ENCODE results near the gene SFXN3. TPM values are rescaled to one million over a fixed set of nuclear protein-coding genes. Genes with fewer than 3 reads are reported as not detected.

SFXN3 gene
- polyA plus RNA-seq, 3 donors = 21.3 to 152 (median 24.2) TPM

GRCh38 chr10:100989088-100989487 lies 41.9 kb upstream of the SFXN3 start:
- Mint-ChIP-seq H3K4me3 (no peak overlapping the region), H3K9me3 (peaks cover 0 to 6% (median 4%) of the 10 kb centered on the region in 7 donors), H3K27ac (peak overlapping the region in 1 of 7 donors; percentile 44), H3K27me3 (ENCODE audit: low read depth in 3 of 3) (peaks cover 0 to 2% (median 2%) of the 10 kb centered on the region in 3 donors), H3K4me1 (peaks cover 25% of the 10 kb centered on the region), H3K36me3 (peaks cover 41% of the 10 kb centered on the region in 2 donors)
- Histone ChIP-seq H3K36me3 (replicated peaks in 1 of 2; ENCODE audit: control insufficient read depth in 1 of 2, insufficient read depth in 2 of 2, low read length in 2 of 2) (peaks cover 18 to 47% of the 10 kb centered on the region in 2 donors), H4K20me1 (ENCODE audit: insufficient read depth, low read length) (no peaks in the 10 kb centered on the region), H3K9me3 (replicated peaks in 1 of 2; ENCODE audit: control insufficient read depth in 1 of 2, insufficient read depth in 1 of 2, low read length in 2 of 2) (no peaks in the 10 kb centered on the region), H2AFZ (ENCODE audit: insufficient read depth, low read depth, low read length, poor library complexity, severe bottlenecking) (no peak overlapping the region), H3K4me3 (replicated peaks in 1 of 3; ENCODE audit: low read depth in 2 of 3, low read length in 3 of 3) (no peak overlapping the region), H3K4me1 (ENCODE audit: control insufficient read depth in 1 of 2, insufficient read depth in 2 of 2, low read length in 2 of 2) (peaks cover 16 to 24% of the 10 kb centered on the region in 2 donors), H3K4me2 (replicated peaks; ENCODE audit: extremely low read depth, low read length, poor library complexity, severe bottlenecking) (no peak overlapping the region), H3K79me2 (ENCODE audit: insufficient read depth, low read length) (peaks cover 32% of the 10 kb centered on the region), H3K9ac (ENCODE audit: insufficient read depth, low read length, poor library complexity, severe bottlenecking) (no peak overlapping the region), H3K27ac (ENCODE audit: low read depth in 1 of 2, low read length in 2 of 2) (no peak overlapping the region), H3K27me3 (ENCODE audit: control insufficient read depth in 2 of 2, insufficient read depth in 2 of 2, low read length in 2 of 2) (no peaks in the 10 kb centered on the region)
- no peak for TF ChIP-seq CTCF (IDR thresholded peaks at IDR 0.05)
- DNase-seq = no peak
- 97% methylated on average over 14 of the region's 21 CpGs for WGBS (ENCODE audit: insufficient coverage)
- intact Hi-C loops (cut with micrococcal nuclease) = loop anchor here (5.0 to 10.0 kb wide), 2 partner anchors 74 to 77 kb away; partner anchors contain the start of gene SLF2 (in 2 of the 2)

- H3K9me3 Mint-ChIP-seq = no peaks in the 10 kb centered on the region
- H3K27me3 ChIP-seq (ENCODE audit: control insufficient read depth in 2 of 2, insufficient read depth in 2 of 2, low read length in 2 of 2) = no peaks in the 10 kb centered on the region
- intact Hi-C loops (cut with micrococcal nuclease) = no loop called here
- no peak overlapping the region for H3K4me3 Mint-ChIP-seq
- H3K79me2 ChIP-seq (ENCODE audit: insufficient read depth, low read length) = peaks cover 6% of the 10 kb centered on the region
- no peak for DNase-seq
- H3K4me1 Mint-ChIP-seq = peaks cover 24% of the 10 kb centered on the region
- WGBS (ENCODE audit: insufficient coverage) = 80% methylated on average over 10 of the region's 10 CpGs
- no peak overlapping the region for H3K4me2 ChIP-seq (replicated peaks; ENCODE audit: extremely low read depth, low read length, poor library complexity, severe bottlenecking)
- peaks cover 0 to 3% (median 2%) of the 10 kb centered on the region in 3 donors for H3K27me3 Mint-ChIP-seq (ENCODE audit: low read depth in 3 of 3)
- no peak overlapping the region for H3K9ac ChIP-seq (ENCODE audit: insufficient read depth, low read length, poor library complexity, severe bottlenecking)
- peak overlapping the region in 2 of 7 donors; percentile 61 to 75 for H3K27ac Mint-ChIP-seq
- no peak overlapping the region for H3K27ac ChIP-seq (ENCODE audit: low read depth in 1 of 2, low read length in 2 of 2)
- peak; percentile 45 for TF ChIP-seq CTCF (IDR thresholded peaks at IDR 0.05)
- peaks cover 16 to 33% of the 10 kb centered on the region in 2 donors for H3K36me3 ChIP-seq (replicated peaks in 1 of 2; ENCODE audit: control insufficient read depth in 1 of 2, insufficient read depth in 2 of 2, low read length in 2 of 2)
- no peaks in the 10 kb centered on the region for H4K20me1 ChIP-seq (ENCODE audit: insufficient read depth, low read length)
- H3K9me3 ChIP-seq (replicated peaks in 1 of 2; ENCODE audit: control insufficient read depth in 1 of 2, insufficient read depth in 1 of 2, low read length in 2 of 2) = no peaks in the 10 kb centered on the region
- peaks cover 30 to 35% of the 10 kb centered on the region in 2 donors for H3K36me3 Mint-ChIP-seq
- no peak overlapping the region for H2AFZ ChIP-seq (ENCODE audit: insufficient read depth, low read depth, low read length, poor library complexity, severe bottlenecking)
- H3K4me1 ChIP-seq (ENCODE audit: control insufficient read depth in 1 of 2, insufficient read depth in 2 of 2, low read length in 2 of 2) = peaks cover 22 to 31% of the 10 kb centered on the region in 2 donors
- no peak overlapping the region for H3K4me3 ChIP-seq (replicated peaks in 1 of 3; ENCODE audit: low read depth in 2 of 3, low read length in 3 of 3)
Observed at GRCh38 chr10:100993986-100994708, 36.9 kb upstream of the SFXN3 start.
